GM21717 (cell line): ENCODE measurements around the gene PHPT1.

ENCODE experiments used
- ATAC-seq: cut with Tn5 transposase; IDR thresholded peaks from one replicate; pipeline ENCODE4 v1.9.1; 2021; ENCODE audit warnings: mild to moderate bottlenecking, moderate library complexity; ENCODE audit not compliant: unreplicated experiment

The PHPT1 gene

DNA sequence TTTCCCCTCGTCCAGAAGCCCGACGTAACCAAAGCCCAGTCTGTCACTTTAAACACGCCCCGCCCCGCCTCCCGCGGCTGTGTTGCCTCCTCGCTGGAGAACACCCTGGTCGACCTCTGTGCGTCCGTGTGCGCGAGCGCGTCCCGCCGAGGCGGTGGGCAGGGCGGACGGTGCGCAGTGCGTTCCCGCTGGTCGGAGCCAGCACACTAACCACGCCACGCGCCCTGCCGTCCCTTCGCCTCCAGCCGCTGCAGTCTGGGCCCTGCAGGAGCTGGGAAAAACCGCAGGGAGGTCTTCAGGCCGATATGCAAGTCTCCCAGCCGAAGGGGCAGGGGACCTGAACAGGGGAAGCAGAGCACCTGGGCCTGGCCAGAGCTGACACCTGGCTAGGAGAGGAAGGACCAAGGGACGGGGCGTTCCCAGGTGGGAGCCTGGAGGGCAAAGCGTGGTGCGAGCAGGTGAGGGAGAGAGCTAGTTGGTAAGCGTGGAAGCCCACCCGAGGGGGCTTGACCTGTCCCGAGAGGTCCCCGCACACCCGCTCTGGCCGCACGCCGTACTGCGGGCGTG, 1.3 kb upstream of the PHPT1 start:
- no peak for ATAC-seq

DNA sequence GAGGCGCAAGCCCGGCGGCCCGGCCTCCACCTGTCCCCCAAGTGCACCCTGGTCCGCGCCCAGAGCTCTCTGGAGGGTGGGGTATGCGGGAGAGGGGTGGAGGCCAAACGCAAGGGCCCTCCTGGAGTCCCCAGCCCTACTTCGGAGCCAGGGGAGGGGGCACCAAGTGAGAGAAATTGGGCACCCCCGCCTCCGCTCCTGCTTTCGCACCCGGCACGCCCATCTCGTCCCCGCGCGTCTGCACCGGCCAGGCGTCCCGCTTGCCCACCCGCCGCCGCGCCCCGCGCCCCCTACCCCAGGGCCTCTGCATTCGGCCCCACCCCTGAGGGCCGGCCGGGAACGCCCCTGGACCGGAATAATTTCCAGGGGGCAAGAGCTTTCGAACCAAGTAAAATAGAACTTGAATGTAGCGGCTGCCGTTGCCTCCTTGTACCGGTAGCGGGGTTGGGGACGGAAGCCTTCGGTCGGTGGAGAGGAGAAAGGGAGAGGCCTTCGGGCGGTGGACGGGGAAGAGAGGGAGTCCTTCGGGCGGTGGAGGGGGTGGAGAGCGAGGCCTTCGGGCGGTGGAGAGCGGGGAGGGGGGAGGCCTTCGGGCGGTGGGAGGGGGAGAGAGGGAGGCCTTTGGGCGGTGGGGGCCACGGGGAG, 694 bp upstream of the PHPT1 start:
- ATAC-seq: peak; percentile 6

DNA sequence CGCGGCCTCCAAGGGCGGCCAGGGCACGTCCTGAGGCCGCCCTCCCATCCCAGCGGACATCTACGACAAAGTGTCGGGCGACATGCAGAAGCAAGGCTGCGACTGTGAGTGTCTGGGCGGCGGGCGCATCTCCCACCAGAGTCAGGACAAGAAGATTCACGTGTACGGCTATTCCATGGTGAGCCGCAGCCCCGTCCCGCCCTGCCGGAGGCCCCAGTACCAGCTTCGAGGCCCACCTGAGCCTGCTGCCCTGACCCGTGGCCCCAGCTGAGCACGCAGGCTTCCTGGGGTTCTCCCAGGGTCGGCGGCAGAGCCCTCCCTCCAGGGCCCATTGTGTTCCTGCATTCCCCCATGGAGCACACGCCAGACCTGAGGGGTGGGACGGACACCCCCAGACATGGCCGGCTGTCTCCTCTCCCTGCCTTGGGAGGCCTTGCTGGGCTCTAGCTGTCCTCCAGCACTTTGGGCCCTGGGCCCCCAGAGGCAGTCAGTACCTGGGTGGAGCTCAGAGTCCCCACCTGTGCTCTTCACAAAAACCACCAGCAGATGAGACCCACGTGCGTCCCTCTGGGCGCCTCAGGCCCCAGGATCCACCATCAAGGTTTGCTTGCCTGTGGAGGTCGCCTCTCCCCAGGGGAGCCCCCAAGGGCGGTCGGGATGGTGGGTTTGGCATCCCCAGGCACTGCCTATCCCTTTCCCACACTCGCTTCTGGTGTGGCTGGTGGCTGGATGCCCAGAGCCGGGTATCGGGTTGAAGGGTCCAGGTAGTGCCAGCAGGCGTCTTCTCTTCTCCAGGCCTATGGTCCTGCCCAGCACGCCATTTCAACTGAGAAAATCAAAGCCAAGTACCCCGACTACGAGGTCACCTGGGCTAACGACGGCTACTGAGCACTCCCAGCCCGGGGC, 1.0 kb downstream of the PHPT1 start:
- ATAC-seq: no peak

DNA sequence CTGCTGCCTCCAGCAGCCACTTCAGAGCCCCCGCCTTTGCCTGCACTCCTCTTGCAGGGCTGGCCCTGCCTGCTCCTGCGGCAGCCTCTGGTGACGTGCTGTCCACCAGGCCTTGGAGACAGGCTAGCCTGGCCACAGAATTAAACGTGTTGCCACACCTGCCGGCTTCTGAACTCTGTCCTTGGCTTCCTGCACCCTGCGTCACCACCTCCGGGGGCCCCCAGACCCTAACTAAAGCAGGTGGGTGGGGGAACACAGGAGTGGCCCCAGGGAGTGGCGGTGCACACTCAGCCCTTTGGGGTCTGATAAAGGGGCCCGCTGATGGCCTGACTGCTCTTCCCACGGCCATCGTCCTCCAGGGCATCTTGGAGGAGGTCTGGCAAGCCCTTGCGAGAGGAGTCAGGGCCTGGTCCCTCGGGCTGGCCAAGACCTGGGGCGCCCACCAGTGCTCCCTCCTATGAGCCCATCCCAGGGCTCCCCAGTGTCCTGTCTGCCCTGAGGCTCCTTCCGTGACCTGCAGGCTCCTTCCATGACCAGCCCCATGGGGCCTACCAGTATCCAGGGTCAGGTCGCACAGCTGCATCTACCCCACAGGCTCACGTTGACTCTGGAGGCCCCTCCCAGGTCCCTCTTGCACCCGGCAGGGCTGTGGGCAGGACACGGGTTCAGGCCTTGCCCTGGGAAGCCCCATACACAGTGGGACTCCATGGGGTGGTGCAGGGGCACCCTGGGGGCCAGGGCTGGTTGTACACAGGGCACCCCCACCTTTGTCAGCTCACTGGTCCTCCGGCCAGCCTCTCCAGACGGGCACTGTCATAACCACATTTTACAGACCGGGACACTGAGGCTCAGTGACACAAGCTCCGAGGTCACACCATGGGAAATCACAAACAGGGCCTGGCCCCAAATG, 1.9 kb downstream of the PHPT1 start:
- ATAC-seq: no peak

DNA sequence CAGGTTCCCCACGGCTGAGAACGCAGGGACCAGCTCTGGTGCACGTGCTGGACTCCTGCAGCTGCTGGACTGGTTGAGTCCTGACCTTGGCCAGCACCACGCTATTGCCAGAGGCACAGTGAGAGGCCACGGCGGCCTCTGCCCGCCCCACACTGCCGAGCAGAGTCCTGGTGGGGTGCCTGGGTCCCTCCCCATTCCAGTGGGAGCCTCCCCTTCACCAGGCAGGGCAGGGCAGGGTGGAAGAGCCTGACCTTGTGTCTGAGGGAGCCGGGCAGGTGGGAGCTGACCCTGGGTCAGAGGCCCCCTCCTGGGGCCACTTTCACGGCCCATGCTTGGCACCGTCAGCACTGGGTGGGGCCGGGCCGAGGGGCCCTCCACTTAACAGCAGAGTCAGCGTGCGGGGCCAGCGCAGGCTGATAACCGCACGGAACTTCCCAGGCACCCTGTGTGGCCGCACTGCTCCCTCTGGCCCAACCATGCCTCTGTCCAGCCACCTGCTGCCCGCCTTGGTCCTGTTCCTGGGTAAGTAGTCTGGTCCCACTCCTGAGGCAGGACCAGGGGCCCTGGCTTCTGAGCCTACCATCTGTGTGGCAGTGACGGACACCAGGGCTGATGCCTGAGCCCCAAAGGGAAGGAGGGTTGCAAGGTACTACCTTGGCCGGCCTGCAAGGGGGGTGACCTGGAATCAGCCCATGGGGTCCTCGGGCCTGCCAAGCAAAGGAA, 2.9 kb downstream of the PHPT1 start, which contains the start of gene MAMDC4:
Gene MAMDC4 (plus strand): TSS at position 406 of the 723 bp plus-strand sequence. CDS start 71 bp downstream, at position 477.
- no peak for ATAC-seq

DNA sequence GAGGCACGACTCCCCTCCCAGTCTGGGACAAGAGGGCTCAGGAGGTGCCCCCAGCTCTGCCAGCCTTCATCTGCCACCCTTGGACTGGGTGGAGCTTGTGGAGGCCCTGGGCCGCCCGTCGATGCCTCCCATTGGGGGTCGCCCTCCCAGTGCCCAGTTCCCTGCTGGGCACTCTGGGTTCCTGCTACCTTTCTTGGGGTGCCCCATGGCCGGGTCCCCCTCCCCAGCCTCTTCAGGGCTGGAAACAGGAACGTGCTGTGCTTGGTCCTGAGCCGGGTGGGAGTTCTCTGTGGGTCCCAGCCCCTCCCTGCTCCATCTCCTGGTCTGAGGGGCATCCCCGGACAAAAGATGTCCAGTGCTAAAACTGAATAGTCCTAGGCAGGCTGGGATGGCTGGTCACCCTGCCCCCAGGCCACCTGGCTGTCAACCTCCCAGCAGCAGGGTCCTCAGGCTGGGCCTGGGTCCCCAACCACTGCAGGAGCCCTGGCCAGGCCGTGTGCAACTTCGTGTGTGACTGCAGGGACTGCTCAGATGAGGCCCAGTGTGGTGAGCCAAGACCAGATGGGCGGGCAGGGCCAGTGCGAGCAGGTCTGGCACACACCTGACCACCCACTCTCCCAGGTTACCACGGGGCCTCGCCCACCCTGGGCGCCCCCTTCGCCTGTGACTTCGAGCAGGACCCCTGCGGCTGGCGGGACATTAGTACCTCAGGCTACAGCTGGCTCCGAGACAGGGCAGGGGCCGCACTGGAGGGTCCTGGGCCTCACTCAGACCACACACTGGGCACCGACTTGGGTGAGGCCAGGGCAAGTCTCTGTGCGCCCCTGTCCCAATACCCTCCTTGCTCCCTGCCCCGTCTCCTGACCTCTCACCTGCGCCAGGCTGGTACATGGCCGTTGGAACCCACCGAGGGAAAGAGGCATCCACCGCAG, 3.7 kb downstream of the PHPT1 start:
- no peak for ATAC-seq

DNA sequence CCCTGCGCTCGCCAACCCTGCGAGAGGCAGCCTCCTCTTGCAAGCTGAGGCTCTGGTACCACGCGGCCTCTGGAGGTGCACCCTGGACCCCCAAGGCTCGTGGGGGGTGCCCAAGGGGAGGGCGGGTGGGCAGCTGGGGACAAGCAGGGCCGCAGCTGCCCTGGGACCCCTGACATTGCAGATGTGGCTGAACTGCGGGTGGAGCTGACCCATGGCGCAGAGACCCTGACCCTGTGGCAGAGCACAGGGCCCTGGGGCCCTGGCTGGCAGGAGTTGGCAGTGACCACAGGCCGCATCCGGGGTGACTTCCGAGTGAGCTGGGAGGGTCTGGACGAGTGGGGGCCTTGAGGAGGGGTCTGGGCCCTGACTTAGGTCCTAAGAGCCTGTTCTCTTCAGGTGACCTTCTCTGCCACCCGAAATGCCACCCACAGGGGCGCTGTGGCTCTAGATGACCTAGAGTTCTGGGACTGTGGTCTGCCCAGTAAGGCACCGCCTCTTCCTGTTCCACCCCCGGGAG, 4.4 kb downstream of the PHPT1 start:
- ATAC-seq: no peak

DNA sequence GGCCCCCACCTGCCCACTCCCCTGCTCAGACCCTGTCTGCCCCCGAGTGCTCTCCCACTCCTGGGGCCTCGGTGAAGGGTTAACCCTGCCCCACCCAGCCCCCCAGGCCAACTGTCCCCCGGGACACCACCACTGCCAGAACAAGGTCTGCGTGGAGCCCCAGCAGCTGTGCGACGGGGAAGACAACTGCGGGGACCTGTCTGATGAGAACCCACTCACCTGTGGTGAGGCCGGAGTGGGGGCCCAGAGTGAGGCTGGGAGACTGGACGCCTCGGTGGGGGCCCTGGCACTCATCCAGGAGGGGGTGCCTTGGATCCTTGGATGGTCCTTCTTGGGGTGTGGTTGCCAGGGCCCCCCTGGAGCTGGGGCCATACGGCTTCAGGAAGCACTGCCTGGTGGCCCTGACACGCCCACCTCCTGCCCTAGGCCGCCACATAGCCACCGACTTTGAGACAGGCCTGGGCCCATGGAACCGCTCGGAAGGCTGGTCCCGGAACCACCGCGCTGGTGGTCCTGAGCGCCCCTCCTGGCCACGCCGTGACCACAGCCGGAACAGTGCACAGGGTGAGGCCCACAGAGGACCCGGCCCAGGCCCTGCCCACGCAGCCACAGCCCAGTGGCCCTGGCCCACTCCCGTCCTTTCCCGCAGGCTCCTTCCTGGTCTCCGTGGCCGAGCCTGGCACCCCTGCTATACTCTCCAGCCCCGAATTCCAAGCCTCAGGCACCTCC, 5.1 kb downstream of the PHPT1 start:
- no peak for ATAC-seq

DNA sequence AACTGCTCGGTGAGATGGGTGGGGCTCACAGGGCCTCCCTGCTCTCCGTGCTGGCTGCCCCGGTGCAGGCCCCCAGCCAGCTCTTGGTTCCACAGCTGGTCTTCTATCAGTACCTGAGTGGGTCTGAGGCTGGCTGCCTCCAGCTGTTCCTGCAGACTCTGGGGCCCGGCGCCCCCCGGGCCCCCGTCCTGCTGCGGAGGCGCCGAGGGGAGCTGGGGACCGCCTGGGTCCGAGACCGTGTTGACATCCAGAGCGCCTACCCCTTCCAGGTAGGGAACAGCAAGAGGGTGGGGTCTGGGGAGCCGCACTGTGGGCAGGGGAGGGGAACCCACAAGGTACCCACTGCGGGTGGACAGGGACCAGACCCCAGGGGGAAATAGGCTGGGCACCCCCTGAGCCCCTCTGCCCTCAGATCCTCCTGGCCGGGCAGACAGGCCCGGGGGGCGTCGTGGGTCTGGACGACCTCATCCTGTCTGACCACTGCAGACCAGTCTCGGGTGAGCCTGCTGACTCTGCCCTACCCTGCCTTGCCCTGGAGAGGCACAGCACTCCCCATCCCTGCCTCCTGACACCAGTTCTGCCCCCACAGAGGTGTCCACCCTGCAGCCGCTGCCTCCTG, 5.7 kb downstream of the PHPT1 start:
- no peak for ATAC-seq

DNA sequence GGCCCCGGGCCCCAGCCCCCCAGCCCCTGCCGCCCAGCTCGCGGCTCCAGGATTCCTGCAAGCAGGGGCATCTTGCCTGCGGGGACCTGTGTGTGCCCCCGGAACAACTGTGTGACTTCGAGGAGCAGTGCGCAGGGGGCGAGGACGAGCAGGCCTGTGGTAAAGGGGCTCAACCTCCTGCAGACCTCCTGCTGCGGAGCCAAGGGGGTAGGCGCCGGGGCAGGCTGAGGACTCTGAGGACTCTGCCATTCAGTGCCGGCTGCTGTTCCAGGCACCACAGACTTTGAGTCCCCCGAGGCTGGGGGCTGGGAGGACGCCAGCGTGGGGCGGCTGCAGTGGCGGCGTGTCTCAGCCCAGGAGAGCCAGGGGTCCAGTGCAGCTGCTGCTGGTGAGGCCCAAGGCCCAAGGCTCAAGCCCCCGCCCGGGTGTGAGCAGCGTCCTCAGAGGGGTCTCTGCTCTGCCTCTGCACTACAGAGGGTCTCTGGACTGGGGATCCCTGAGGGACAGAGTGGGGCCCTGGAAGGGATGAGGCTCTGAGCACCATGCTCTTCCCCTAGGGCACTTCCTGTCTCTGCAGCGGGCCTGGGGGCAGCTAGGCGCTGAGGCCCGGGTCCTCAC, 6.4 kb downstream of the PHPT1 start:
- no peak for ATAC-seq

DNA sequence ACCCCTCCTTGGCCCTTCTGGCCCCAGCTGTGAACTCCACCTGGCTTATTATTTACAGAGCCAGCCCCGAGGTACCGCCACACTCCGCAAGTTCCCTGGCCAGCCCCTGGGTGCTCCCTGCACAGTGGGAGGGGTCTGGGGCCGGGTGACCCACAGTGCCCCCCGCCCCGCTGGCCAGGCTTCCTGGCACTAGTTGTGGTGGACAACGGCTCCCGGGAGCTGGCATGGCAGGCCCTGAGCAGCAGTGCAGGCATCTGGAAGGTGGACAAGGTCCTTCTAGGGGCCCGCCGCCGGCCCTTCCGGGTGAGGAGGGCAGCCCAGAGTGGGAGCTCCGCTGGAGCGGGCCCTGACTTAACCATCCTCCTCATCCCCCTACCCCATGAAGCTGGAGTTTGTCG, 6.9 kb downstream of the PHPT1 start:
- no peak for ATAC-seq

DNA sequence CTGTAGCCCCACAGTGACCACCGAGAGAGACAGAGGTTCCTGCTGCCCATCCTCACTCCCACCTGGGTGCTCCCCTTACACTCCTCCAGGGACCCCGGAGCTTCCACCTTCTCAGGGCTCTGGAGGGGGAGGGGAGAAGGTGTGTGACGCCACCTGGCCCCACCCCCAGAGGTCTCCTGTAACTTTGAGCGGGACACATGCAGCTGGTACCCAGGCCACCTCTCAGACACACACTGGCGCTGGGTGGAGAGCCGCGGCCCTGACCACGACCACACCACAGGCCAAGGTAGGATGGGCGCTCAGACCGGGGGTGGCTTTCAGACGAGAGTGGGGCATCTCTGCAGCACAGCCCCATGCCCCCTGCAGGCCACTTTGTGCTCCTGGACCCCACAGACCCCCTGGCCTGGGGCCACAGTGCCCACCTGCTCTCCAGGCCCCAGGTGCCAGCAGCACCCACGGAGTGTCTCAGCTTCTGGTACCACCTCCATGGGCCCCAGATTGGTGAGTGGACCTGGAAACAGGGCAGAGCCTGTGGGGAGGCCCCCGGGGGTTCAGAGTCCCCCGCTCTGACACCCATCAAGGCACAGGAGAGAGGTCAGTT, 7.4 kb downstream of the PHPT1 start:
- ATAC-seq: no peak

DNA sequence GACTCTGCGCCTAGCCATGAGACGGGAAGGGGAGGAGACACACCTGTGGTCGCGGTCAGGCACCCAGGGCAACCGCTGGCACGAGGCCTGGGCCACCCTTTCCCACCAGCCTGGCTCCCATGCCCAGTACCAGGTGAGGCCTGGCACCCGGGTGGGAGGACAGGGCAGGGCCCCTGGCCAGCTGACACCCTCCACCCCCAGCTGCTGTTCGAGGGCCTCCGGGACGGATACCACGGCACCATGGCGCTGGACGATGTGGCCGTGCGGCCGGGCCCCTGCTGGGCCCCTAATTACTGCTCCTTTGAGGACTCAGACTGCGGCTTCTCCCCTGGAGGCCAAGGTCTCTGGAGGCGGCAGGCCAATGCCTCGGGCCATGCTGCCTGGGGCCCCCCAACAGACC, 8.0 kb downstream of the PHPT1 start:
- no peak for ATAC-seq

DNA sequence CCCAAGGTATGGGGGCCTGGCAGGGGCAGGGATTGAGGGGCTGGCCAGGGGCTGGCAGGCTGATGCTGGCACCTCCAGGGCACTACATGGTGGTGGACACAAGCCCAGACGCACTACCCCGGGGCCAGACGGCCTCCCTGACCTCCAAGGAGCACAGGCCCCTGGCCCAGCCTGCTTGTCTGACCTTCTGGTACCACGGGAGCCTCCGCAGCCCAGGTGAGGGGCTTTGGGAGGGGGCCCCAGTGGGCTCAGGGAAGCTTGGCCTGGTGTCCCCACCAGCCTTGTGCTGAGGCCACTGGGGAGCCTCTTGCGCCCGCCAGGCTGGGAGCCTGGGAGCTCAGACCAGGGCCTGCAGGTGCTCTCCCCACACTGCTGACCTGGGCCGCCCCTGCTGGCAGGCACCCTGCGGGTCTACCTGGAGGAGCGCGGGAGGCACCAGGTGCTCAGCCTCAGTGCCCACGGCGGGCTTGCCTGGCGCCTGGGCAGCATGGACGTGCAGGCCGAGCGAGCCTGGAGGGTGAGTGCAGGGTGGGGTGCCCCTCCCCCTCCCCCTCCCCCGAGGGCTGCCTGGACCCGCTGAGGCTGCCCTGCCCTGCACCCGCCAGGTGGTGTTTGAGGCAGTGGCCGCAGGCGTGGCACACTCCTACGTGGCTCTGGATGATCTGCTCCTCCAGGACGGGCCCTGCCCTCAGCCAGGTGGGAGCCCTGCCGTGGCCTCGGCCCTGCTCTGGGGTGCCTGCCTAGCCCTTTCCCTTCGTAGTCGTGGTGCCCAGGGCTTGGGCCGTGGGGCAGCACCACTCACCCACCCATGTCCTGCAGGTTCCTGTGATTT, 8.6 kb downstream of the PHPT1 start:
- no peak for ATAC-seq

DNA sequence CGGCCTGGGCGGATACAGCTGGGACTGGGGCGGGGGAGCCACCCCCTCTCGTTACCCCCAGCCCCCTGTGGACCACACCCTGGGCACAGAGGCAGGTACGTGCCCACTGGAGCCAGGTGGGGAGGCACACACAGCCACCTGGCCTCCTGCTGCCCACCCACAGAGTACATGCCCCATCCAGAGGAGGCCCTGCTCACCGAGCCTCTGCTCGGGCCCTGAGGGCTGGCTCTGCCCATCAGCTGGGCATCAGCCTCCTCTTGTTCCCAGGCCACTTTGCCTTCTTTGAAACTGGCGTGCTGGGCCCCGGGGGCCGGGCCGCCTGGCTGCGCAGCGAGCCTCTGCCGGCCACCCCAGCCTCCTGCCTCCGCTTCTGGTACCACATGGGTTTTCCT, 9.2 kb downstream of the PHPT1 start:
- no peak for ATAC-seq
